HL-60 (cell line): ENCODE measurements around the gene CDH23.

Experiments used
- CTCF ChIP-seq: IDR thresholded peaks from one replicate; pipeline ENCODE4 v1.5.1; 2011; ENCODE audit warnings: low read length, control low read depth, inconsistent platforms; ENCODE audit not compliant: insufficient read depth
- GABPA ChIP-seq: IDR thresholded peaks from 2 replicates; pipeline ENCODE4 v1.6.1; 2012; ENCODE audit warnings: low read depth
- POLR2AphosphoS5 ChIP-seq: IDR thresholded peaks from 2 replicates; pipeline ENCODE4 v1.6.1; 2012; ENCODE audit warnings: low read depth
- REST ChIP-seq: IDR thresholded peaks from 2 replicates; pipeline ENCODE4 v1.6.1; 2012; ENCODE audit warnings: low read depth; ENCODE audit not compliant: insufficient replicate concordance

GRCh38 chr10:71718165-71718698 lies 321.5 kb downstream of the CDH23 start:
- no peak for TF ChIP-seq CTCF
- TF ChIP-seq GABPA = no peak
- no peak for TF ChIP-seq REST
- TF ChIP-seq POLR2AphosphoS5 = no peak
